Body of pancreas (tissue), 4 donors: ENCODE data around the gene HOXA6. TPM values are rescaled to one million over a fixed set of nuclear protein-coding genes. Genes with fewer than 3 reads are reported as not detected.

ENCODE experiments used
- ATAC-seq: fragments of 150-250 bp; one replicate; pipeline ENCODE4 v1.9.1; 2016
- DNase-seq, 4 donors: peaks; one replicate each; pipeline ENCODE4 v3.0.0-alpha.2; 2019
- H3K27ac ChIP-seq, 4 donors: fragments of 200-600 bp; sonication (generic); 1 replicate in 3 of 4; 2 replicates in 1 of 4; pipeline versions ENCODE4 v1.5.1 to v1.6.1; 2016 to 2019; ENCODE audit warnings: mild to moderate bottlenecking in 1 of 4, mixed read lengths in 1 of 4, moderate library complexity in 1 of 4
- H3K27me3 ChIP-seq, 2 donors: fragments of 200-600 bp; sonication (generic); one replicate each; pipeline ENCODE4 v1.6.0; 2016; ENCODE audit warnings: mild to moderate bottlenecking in 1 of 2
- H3K36me3 ChIP-seq, 2 donors: fragments of 200-600 bp; sonication (generic); replicated peaks in 1 of 2; 2 replicates each; pipeline ENCODE4 v1.5.1; 2016; ENCODE audit warnings: low read depth in 2 of 2; ENCODE audit not compliant: insufficient read depth in 1 of 2
- H3K4me1 ChIP-seq: fragments of 200-600 bp; sonication (generic); one replicate; pipeline ENCODE4 v1.6.0; 2016
- H3K4me3 ChIP-seq, 2 donors: fragments of 200-600 bp; sonication (generic); 1 replicate in 1 of 2; 2 replicates in 1 of 2; pipeline ENCODE4 v1.5.1; 2016 to 2019
- H3K9me3 ChIP-seq, 3 donors: fragments of 200-600 bp; sonication (generic); 1 replicate in 2 of 3; 2 replicates in 1 of 3; pipeline ENCODE4 v1.5.1; 2016
- POLR2A ChIP-seq, 3 donors: fragments of 450-650 bp; IDR thresholded peaks; one replicate each; pipeline ENCODE4 v1.6.1; 2016; ENCODE audit warnings: antibody characterized with exemption in 3 of 3, mild to moderate bottlenecking in 2 of 3
- WGBS, 2 donors: methylation state at CpG; one replicate each; pipeline ENCODE4 v1.1.5; 2017; 5-methylcytosine and 5-hydroxymethylcytosine counted together
- intact Hi-C: fragments of 100-400 bp; cut with DNase I; formaldehyde crosslinking; loops from one replicate; pipeline ENCODE4 v1.15.1; 2023
- total RNA-seq, 2 donors: library from RNA; depleted of rRNA; stranded (reverse); fragments of >200 nt; gene quantifications; one replicate each; pipeline ENCODE4 v1.1.0, GENCODE V29; 2016
- TF ChIP-seq, protein P1 (sequence below), 7 experiments: fragments of 450-650 bp in 4 of 7; fragments of 200-600 bp in 3 of 7; sonication (generic) in 3 of 7; IDR thresholded peaks; one replicate each; pipeline ENCODE4 v1.5.1; 2016 to 2019; ENCODE audit warnings: antibody characterized with exemption in 7 of 7

Gene HOXA6
- total RNA-seq, 2 donors from 2014 or later: not detected

DNA sequence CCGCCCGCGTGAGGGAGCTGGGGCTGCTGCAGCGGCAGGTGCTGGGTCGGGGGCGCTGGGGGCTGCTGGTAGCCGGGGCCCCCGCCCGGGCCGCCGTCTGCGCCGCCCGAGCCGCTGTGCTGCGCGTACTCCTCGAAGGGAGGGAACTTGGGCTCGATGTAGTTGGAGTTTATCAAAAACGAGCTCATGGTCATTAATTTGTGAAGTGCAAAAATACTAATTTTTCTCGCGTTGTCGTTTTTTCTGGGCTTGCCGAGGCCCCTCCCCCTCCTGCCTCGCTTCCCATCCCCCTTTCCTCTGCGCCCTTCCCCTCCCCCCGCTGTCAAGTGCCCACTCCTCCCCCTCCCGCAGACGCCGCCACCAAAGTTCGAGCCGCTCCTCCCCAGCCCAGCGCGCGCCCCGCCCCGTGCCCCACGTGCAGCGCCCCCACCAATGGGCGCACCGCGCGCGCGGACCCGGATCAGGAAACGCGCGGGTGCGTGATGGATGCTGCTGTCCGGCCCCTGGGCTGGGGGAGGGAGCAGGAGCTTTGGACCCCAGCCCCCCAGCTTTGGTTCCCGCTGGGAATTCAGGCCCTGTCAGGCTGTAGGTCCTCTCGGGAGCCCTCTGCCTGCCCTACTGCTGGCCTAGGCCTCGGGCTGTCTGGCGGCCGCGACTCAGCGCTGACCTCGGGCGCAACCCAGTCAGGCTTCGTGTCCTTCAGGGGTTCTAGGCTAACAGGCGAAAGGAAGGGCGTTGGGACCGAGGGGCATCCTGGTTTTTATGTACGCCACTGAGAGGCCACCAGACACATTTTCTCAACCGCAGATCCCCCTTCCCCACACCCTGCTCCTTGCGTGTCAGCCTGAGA is 16.8 kb downstream of the HOXA6 start, which contains the start of gene HOXA4:
TSS of gene HOXA4 (minus strand) at position 218 of the 850 bp plus-strand sequence. CDS start at position 194, 24 bp downstream.
- H3K36me3 ChIP-seq: no peaks in the 10 kb centered on the region
- peaks cover 0 to 24% of the 10 kb centered on the region in 2 donors for H3K27me3 ChIP-seq
- TF ChIP-seq POLR2A (IDR thresholded peaks at IDR 0.05): peak in 2 of 3 donors; percentile 34 to 37
- TF ChIP-seq, protein P1, sequence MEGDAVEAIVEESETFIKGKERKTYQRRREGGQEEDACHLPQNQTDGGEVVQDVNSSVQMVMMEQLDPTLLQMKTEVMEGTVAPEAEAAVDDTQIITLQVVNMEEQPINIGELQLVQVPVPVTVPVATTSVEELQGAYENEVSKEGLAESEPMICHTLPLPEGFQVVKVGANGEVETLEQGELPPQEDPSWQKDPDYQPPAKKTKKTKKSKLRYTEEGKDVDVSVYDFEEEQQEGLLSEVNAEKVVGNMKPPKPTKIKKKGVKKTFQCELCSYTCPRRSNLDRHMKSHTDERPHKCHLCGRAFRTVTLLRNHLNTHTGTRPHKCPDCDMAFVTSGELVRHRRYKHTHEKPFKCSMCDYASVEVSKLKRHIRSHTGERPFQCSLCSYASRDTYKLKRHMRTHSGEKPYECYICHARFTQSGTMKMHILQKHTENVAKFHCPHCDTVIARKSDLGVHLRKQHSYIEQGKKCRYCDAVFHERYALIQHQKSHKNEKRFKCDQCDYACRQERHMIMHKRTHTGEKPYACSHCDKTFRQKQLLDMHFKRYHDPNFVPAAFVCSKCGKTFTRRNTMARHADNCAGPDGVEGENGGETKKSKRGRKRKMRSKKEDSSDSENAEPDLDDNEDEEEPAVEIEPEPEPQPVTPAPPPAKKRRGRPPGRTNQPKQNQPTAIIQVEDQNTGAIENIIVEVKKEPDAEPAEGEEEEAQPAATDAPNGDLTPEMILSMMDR (IDR thresholded peaks at IDR 0.05): no peak
- ATAC-seq (peak; percentile 78), DNase-seq (peak; percentile 55 to 64 (median 61))
- peak within 1 kb of the TSS in 2 of 4 donors; percentile 61 to 69 for H3K27ac ChIP-seq
- intact Hi-C loops: no loop called here
- no peak within 1 kb of the TSS for H3K4me3 ChIP-seq
- 10 to 15% methylated on average over 36 to 63 of the region's 67 CpGs for WGBS, 2 donors
- peaks cover 10% of the 10 kb centered on the region for H3K4me1 ChIP-seq
- no peaks in the 10 kb centered on the region for H3K9me3 ChIP-seq

DNA sequence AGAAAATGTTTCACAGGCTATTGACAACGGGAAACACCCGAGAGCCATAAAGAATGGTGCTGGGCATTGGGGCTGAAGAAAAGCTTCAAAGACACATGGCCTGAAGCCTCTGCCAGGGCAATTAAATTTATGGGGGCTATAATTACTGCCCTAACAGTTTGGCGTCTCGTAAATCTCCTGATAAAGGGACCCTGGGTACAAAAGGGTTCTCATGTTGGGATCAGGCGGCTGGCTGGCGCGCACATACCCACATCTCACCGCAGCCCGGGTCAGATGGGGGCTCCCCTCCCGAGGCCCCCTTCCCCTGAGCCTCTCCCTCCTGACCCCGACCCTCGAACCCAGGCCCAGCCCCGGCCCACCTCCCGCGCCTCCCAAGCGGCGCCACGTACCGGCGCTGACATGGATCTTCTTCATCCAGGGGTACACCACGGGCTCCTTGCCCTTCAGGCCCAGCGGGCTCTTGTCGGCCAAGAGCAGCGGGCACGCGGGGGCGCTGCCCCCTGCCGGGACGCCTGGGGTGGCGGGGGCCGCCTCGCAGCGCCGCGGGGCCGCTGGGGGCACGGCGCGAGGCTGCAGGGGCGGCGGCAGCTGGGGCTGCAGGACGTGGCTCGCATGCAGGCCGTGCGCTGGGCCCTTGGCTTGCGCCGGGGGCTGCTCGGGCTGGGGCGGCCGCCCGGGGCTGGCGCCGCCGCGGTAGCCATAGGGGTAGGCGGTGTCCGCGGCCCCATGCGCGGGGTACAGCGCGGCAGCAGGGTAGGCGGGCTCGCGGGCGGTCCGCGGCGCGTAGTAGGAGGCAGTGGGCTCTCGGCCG is 17.6 kb downstream of the HOXA6 start:
- ATAC-seq: peak; percentile 38
- WGBS, 2 donors: 9 to 15% methylated on average over 18 to 44 of the region's 72 CpGs
- Histone ChIP-seq H3K27me3 (peaks cover 0 to 28% of the 10 kb centered on the region in 2 donors), H3K9me3 (no peaks in the 10 kb centered on the region), H3K4me3 (no peak overlapping the region), H3K36me3 (no peaks in the 10 kb centered on the region), H3K4me1 (peaks cover 10% of the 10 kb centered on the region), H3K27ac (peak overlapping the region in 2 of 4 donors; percentile 48 to 56)
- DNase-seq: no peak
- TF ChIP-seq, protein P1 (IDR thresholded peaks at IDR 0.05): no peak
- no peak for TF ChIP-seq POLR2A (IDR thresholded peaks at IDR 0.05)
- intact Hi-C loops: no loop called here

DNA sequence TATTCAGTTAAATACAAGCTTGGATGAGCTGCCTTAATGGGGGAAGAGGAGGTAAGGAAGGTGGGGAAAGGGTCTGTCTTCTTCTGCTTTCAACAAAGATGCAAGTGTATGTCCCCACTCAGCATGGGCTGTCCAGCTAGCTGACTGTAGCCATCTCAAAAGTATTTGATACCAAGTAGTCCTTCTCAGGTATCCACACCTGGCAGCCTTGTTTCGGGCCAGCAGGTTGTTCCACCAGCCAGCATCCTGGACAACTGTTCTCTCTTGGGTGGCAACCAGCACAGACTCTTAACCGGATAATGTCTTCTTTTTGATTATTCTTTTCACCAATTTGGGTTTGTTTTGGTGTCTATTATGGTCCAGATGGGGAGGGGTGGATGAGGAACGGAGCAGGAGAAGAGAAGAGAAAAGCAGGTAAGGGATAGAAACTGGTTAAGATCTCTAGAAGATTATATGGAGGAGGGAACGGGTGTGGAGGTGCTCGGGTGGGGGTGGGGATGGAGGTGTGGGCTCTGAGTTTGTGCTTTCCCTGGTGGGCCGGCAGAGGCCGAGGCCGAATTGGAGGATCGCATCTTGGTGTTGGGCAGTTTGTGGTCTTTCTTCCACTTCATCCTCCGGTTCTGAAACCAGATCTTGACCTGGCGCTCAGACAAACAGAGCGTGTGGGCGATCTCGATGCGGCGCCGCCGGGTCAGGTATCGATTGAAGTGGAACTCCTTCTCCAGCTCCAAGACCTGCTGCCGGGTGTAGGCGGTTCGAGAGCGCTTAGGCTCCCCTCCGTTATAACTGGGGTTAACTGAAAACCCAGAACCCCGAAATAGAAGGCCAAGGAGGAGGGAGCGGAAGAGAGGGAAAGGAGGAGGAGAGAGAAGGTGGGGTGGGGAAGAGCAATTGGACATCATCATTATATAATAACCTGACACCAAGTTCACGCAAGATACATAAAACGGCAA is 18.5 kb downstream of the HOXA6 start:
- Histone ChIP-seq H3K4me3 (no peak overlapping the region), H3K4me1 (peaks cover 10% of the 10 kb centered on the region), H3K36me3 (no peaks in the 10 kb centered on the region), H3K9me3 (no peaks in the 10 kb centered on the region), H3K27me3 (peaks cover 0 to 36% of the 10 kb centered on the region in 2 donors), H3K27ac (no peak overlapping the region)
- no peak for TF ChIP-seq POLR2A (IDR thresholded peaks at IDR 0.05)
- TF ChIP-seq, protein P1 (IDR thresholded peaks at IDR 0.05): no peak
- ATAC-seq (no peak), DNase-seq (no peak)
- 17 to 25% methylated on average over 18 to 28 of the region's 28 CpGs for WGBS, 2 donors
- intact Hi-C loops: no loop called here

DNA sequence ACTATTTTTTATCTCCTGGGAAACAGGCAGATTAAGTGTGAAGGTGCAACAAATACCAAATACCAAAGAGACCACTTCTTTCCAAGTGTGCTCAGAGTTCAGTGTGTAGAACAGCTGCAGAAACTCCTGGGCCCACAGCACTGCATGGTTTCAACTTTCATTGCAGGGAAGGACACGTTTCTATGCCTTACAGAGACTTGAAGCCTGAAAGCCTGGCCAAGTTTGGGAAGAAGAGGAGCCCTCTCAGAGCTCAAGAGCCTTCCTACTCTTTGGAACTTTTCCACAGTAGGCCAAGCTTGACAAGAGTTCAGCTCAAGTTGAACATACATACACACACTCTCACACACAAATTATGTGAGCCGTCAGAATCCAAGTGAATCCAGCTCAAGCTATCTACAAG is 19.5 kb downstream of the HOXA6 start:
- H3K27ac ChIP-seq: no peak overlapping the region
- ATAC-seq (no peak), DNase-seq (no peak)
- no peak overlapping the region for H3K4me3 ChIP-seq
- intact Hi-C loops: no loop called here
- 23 to 39% methylated on average over 2 of the region's 2 CpGs for WGBS, 2 donors
- no peak for TF ChIP-seq POLR2A (IDR thresholded peaks at IDR 0.05)
- H3K36me3 ChIP-seq: no peaks in the 10 kb centered on the region
- peaks cover 0 to 47% of the 10 kb centered on the region in 2 donors for H3K27me3 ChIP-seq
- H3K9me3 ChIP-seq: no peaks in the 10 kb centered on the region
- H3K4me1 ChIP-seq: peaks cover 10% of the 10 kb centered on the region
